Activated naive CD4-positive, alpha-beta T cell treated with Interleukin-2 at 50 U/mL for 16 hours (primary cell): ENCODE measurements around the gene GADL1.

Experiments
- DNase-seq: peaks from one replicate; pipeline ENCODE4 v3.0.0-alpha.2; 2020

Gene GADL1

GRCh38 chr3:30691249-30691880, 203.1 kb downstream of the GADL1 start:
- DNase-seq: no peak

GRCh38 chr3:30690199-30690598, 204.3 kb downstream of the GADL1 start:
- no peak for DNase-seq

GRCh38 chr3:30688776-30689641, 205.5 kb downstream of the GADL1 start:
- DNase-seq: no peak

GRCh38 chr3:30687930-30688570, 206.4 kb downstream of the GADL1 start:
- DNase-seq: no peak

DNA sequence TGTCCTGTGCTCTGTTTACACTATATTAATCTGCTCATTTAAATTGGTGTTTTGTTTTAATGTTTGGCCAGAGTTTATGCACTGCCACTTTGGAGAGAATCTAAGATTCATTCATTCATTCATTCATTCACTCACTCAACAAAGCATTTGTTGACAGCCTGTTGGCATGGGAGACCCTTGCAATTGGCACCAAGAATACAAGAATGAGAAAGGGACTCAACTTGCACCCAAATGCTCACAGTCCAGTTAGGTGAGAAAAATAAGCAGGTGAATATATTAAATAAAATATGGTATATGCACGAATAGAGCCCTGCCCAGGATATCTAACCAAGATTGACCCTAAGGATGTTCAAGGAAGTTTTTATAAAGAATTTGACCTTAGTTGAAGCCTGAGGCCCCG, 207.7 kb downstream of the GADL1 start:
- DNase-seq: no peak

GRCh38 chr3:30686176-30686575, 208.3 kb downstream of the GADL1 start:
- no peak for DNase-seq

DNA sequence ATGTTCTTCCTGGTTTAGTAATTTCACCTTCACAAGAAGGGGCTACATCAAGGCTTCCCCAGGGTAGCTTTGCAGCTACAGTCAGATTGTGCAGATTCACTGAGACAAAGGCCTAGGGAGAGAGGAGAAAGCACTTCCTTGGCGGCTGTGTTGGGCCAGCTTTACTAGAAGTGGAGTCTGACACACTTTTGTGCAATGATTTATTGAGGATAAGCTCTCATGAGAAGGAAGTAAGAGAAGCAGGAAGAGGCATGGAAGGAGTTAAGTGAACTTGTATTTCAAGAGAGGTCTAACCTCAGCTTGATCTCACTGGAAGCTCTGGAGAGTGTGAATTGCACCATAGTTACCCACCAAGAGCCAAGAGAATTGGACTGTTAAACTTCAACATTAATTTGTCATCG, 209.2 kb downstream of the GADL1 start:
- DNase-seq: no peak

DNA sequence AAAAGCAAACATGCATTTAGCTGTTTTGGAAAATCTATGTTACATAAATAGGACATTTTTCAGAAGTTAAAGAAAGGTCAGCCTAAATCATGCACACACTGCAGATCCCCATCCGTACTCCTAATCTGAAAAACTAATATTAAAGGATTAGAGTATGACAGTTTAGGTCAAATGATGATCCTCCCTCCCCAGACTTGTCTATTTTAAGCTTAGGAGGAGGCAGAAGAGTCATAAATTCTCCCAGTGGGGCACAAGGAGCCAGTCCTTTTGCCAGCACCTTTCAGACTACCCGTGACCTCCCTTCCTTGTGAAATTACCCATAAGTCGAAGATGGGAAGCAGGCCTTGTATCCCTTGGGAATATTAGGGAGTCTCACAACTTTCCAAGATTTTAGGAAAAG, 210.1 kb downstream of the GADL1 start:
- no peak for DNase-seq

GRCh38 chr3:30683769-30684168, 210.7 kb downstream of the GADL1 start:
- DNase-seq: no peak

DNA sequence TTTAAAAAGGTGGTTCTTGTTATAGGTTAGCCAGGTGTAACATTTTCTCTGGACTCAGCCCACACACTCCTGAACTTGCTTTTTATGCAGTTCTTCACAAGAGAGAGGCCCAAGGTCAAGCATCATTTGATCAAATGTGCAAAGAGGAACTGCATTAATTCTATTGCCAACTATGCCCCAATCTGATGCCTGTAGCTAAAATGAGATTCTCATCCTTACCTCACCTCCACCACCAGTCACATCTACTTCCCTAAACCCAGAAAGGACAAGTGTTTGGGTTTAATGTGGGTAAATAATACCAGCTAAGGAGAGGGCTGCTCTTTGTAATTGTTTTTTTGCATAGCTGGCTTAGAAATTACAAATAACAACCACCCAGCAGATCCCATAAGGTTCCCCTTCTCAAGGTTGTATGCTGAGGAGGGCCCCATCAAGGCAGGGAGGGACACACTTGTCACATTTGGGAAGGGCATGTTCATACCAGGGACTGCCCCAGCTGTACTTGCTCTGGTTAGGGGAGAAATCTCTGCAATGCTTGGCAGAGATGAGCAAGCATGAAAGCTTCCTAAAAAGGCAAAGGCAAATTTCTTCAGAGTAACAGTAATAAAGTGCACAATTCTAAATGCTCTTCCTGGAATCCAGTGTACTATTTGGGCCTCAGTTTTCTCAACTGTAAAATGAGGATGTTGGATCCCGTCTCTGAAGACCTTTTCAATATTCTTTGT, 211.9 kb downstream of the GADL1 start:
- DNase-seq: no peak

DNA sequence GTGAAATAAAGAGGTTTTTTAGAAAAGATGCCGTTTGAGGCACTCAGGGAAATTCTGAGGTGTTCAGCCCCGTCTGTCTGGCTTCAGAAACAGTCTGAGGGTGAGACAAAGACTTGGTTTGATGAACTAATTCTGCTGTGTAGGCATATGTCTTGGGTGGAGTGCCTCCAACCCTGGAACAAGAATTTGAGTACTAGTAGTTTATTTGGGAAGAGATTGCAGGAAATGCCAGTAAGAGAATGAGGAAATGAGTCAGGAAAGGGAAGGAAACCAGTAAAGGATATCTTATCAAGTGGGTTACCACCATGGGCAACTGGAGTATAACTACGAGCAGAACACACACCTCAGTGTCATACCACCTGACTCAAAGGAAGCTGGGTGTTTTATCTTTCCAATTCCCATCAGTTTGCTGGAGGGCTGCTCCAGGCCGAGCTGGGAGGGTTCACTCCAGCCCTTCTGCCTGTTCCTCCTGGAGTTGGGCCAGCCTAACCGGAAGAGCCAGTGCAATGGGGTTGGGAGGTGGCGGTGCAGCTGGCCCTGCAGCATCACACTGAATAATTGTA, 212.7 kb downstream of the GADL1 start:
- DNase-seq: no peak

GRCh38 chr3:30680789-30681648, 213.4 kb downstream of the GADL1 start:
- DNase-seq: no peak

- no peak for DNase-seq
Observed at GRCh38 chr3:30679045-30679444, 215.4 kb downstream of the GADL1 start.

DNA sequence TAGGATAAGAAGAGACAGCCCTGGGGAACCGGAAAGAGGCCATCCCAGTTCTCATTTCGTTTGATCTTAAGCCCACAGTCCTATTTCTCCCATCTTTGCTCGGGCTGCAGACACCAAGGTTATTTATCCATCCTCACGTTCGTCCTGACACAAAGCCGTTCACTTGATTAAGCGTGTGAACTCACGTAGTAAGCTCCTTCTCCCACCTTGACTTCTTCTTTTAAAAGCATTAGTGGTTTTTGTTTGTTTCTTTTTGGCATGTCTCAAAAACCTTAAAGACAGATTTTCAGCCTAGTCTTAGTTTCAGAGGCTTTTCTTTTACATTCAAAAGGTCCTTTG, 217.1 kb downstream of the GADL1 start:
- DNase-seq: no peak

DNA sequence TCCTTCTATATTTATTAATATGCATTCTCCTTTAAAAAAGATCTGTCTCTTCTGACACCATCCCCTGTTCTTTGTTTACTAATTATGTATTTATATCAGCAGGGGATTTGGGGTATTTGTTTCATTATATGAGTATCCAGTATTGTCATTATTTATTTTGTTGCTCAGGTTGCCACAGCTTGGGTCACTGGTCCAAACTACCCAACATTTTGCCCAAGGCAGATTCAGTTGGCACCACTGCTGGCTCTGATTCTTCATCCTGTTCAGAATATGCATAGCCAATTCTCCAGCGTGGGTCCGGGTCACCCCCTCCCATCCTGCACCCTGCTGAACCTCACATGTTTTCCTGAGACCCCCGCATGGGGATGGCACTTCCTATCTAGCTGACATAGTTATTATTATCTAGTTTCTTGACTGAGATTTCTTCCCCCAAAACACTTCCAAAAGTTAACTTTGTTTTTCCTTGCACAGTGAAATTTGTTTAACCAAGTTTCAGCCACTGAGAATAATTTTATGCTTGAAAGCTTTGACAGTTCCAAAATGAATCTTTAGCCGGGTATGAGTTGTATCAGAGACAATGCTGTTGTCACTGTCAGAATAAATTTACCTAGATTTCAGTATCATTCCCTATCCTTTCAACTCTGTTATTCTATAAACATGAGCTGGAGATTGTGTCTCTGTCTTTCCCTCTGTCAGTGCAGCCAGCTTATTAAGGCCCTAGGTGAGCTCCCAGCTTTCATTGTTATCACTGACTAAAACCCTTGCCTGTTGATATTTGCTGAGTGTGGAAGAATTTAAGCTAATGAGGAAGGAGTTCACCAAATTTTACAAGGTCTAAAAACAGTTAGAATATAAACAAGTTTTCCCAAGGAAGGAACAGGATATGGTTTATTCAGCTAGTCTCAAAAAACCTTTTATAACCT, 217.8 kb downstream of the GADL1 start:
- no peak for DNase-seq
